Transverse colon (tissue), 4 donors: ENCODE results near the gene PLAC8L1. TPM values are rescaled to one million over a fixed set of nuclear protein-coding genes. Genes with fewer than 3 reads are reported as not detected.

Experiments
- DNase-seq: peaks from one replicate; pipeline ENCODE4 v3.0.0-alpha.2; 2019
- H3K27ac ChIP-seq, 4 donors: fragments of 200-600 bp; sonication (generic); 2 replicates each; pipeline ENCODE4 v1.5.1; 2016 to 2018; ENCODE audit warnings: inconsistent platforms in 4 of 4
- H3K27me3 ChIP-seq: fragments of 200-600 bp; sonication (generic); 2 replicates; pipeline ENCODE4 v1.5.1; 2017; ENCODE audit warnings: inconsistent platforms
- H3K36me3 ChIP-seq, 4 donors: fragments of 200-600 bp; sonication (generic); 2 replicates each; pipeline ENCODE4 v1.5.1; 2017 to 2019; ENCODE audit warnings: inconsistent platforms in 4 of 4
- H3K4me1 ChIP-seq, 4 donors: fragments of 200-600 bp; sonication (generic); 2 replicates each; pipeline ENCODE4 v1.5.1; 2017 to 2020; ENCODE audit warnings: inconsistent platforms in 4 of 4
- H3K4me3 ChIP-seq, 4 donors: fragments of 200-600 bp; sonication (generic); 1 replicate in 1 of 4; 2 replicates in 3 of 4; pipeline versions ENCODE4 v1.5.1 to v1.6.1; 2017 to 2019; ENCODE audit warnings: inconsistent platforms in 4 of 4
- H3K9me3 ChIP-seq, 2 donors: fragments of 200-600 bp; sonication (generic); 2 replicates each; pipeline ENCODE4 v1.5.1; 2017 to 2019; ENCODE audit warnings: inconsistent platforms in 2 of 2
- CTCF ChIP-seq, 5 experiments: fragments of 200-600 bp in 3 of 5; fragments of 450-650 bp in 2 of 5; sonication (generic) in 3 of 5; IDR thresholded peaks; 1 replicate in 2 of 5; 2 replicates in 3 of 5; pipeline ENCODE4 v1.5.1; 2016 to 2017; ENCODE audit warnings: antibody characterized with exemption in 5 of 5, inconsistent platforms in 3 of 5, mild to moderate bottlenecking in 2 of 5, moderate library complexity in 1 of 5
- EP300 ChIP-seq: sonication (generic); formaldehyde crosslinking; IDR thresholded peaks from one replicate; pipeline ENCODE4 v1.6.1; 2017; ENCODE audit warnings: antibody characterized with exemption, low read depth
- POLR2A ChIP-seq: fragments of 450-650 bp; IDR thresholded peaks from one replicate; pipeline ENCODE4 v1.6.1; 2016; ENCODE audit warnings: antibody characterized with exemption, mild to moderate bottlenecking, moderate library complexity
- POLR2AphosphoS5 ChIP-seq, 3 donors: sonication (generic); formaldehyde crosslinking; IDR thresholded peaks; one replicate each; pipeline ENCODE4 v1.6.1; 2016; ENCODE audit warnings: antibody characterized with exemption in 3 of 3
- WGBS, 2 donors: methylation state at CpG; one replicate each; pipeline ENCODE4 v1.1.5; 2018; ENCODE audit warnings: low coverage in 1 of 2; 5-methylcytosine and 5-hydroxymethylcytosine counted together
- in situ Hi-C, 4 donors: fragments of 200-750 bp; cut with MboI; loops; one replicate each; pipeline versions ENCODE4 v1.15.0 to v1.15.1; 2017; ENCODE audit warnings: low sequenced_read_pairs in 3 of 4, low pct_ligation_motif_present in 1 of 4, low pct_unique_long_range_greater_than_20kb in 1 of 4
- intact Hi-C: fragments of 100-400 bp; cut with DNase I; formaldehyde crosslinking; loops from one replicate; pipeline ENCODE4 v1.15.1; 2023; ENCODE audit warnings: low total_unique reads
- total RNA-seq, 4 donors: library from RNA; depleted of rRNA; stranded (reverse); fragments of >200 nt; gene quantifications; one replicate each; pipeline ENCODE4 v1.1.0, GENCODE V29; 2016

PLAC8L1 gene
- total RNA-seq, 4 donors from 2014 or later: not detected

- Histone ChIP-seq H3K4me3 (no peak overlapping the region), H3K27me3 (no peaks in the 10 kb centered on the region), H3K9me3 (no peaks in the 10 kb centered on the region), H3K4me1 (no peaks in the 10 kb centered on the region), H3K27ac (no peak overlapping the region), H3K36me3 (no peaks in the 10 kb centered on the region)
- DNase-seq: no peak
- TF ChIP-seq POLR2AphosphoS5 (IDR thresholded peaks at IDR 0.05) (no peak), POLR2A (no peak), CTCF (IDR thresholded peaks at IDR 0.05) (no peak)
- in situ Hi-C loops: no loop called here
- 53 to 100% methylated on average over 1 of the region's 1 CpG for WGBS, 2 donors
- intact Hi-C loops: no loop called here
Observed at GRCh38 chr5:146103594-146103993, 1.8 kb downstream of the PLAC8L1 start.

GRCh38 chr5:146101646-146102045 is 3.7 kb downstream of the PLAC8L1 start:
- in situ Hi-C loops (no loop called here), intact Hi-C loops (no loop called here)
- Histone ChIP-seq H3K27me3 (no peaks in the 10 kb centered on the region), H3K27ac (no peak overlapping the region), H3K9me3 (no peaks in the 10 kb centered on the region), H3K4me1 (no peaks in the 10 kb centered on the region), H3K4me3 (no peak overlapping the region), H3K36me3 (no peaks in the 10 kb centered on the region)
- DNase-seq: no peak
- 69 to 81% methylated on average over 2 of the region's 2 CpGs for WGBS, 2 donors
- TF ChIP-seq EP300: no peak
- no peak for TF ChIP-seq CTCF (IDR thresholded peaks at IDR 0.05)

- H3K27me3 ChIP-seq: no peaks in the 10 kb centered on the region
Observed at GRCh38 chr5:146098047-146098446, 7.3 kb downstream of the PLAC8L1 start.

GRCh38 chr5:146091881-146092280 is 13.5 kb downstream of the PLAC8L1 start:
- in situ Hi-C loops: no loop called here

More at GRCh38 chr5:146098047-146098446, 7.3 kb downstream of the PLAC8L1 start:
- no peak for DNase-seq
- H3K27ac ChIP-seq: no peak overlapping the region
- H3K4me3 ChIP-seq: no peak overlapping the region
- no peaks in the 10 kb centered on the region for H3K9me3 ChIP-seq
- intact Hi-C loops: no loop called here
- in situ Hi-C loops: no loop called here
- no peak for TF ChIP-seq POLR2AphosphoS5 (IDR thresholded peaks at IDR 0.05)
- no peak for TF ChIP-seq POLR2A
- no peak for TF ChIP-seq CTCF (IDR thresholded peaks at IDR 0.05)
- TF ChIP-seq EP300: no peak
- no peaks in the 10 kb centered on the region for H3K4me1 ChIP-seq
- WGBS, 2 donors: 20 to 87% methylated on average over 2 to 6 of the region's 6 CpGs
- H3K36me3 ChIP-seq: no peaks in the 10 kb centered on the region

More at GRCh38 chr5:146091881-146092280, 13.5 kb downstream of the PLAC8L1 start:
- H3K4me3 ChIP-seq: no peak overlapping the region
- TF ChIP-seq EP300 (no peak), CTCF (IDR thresholded peaks at IDR 0.05) (no peak), POLR2A (no peak), POLR2AphosphoS5 (IDR thresholded peaks at IDR 0.05) (no peak)
- intact Hi-C loops: no loop called here
- H3K27ac ChIP-seq: no peak overlapping the region
- H3K36me3 ChIP-seq: no peaks in the 10 kb centered on the region
- no peaks in the 10 kb centered on the region for H3K9me3 ChIP-seq
- no peaks in the 10 kb centered on the region for H3K27me3 ChIP-seq
- H3K4me1 ChIP-seq: no peaks in the 10 kb centered on the region
- DNase-seq: no peak
- WGBS, 2 donors: 93% methylated on average over 3 of the region's 3 CpGs
